OCI-LY3 (cell line): ENCODE results near the gene SMYD2.

Experiments
- EZH2phosphoT487 ChIP-seq: fragments of 200-600 bp; shearing (Covaris generic); IDR thresholded peaks from 2 replicates; pipeline ENCODE4 v1.6.1; 2018; ENCODE audit warnings: antibody characterized with exemption, mixed run types, low read depth
- TF ChIP-seq, protein P1 (sequence below): fragments of 200-600, 300-600 bp; sonication (generic); IDR thresholded peaks from 2 replicates; pipeline ENCODE4 v1.5.1; 2014; ENCODE audit warnings: antibody characterized with exemption, low read length, low read depth

GRCh38 chr1:214369364-214369763 lies 88.4 kb downstream of the SMYD2 start:
- TF ChIP-seq EZH2phosphoT487: no peak
- TF ChIP-seq, protein P1, sequence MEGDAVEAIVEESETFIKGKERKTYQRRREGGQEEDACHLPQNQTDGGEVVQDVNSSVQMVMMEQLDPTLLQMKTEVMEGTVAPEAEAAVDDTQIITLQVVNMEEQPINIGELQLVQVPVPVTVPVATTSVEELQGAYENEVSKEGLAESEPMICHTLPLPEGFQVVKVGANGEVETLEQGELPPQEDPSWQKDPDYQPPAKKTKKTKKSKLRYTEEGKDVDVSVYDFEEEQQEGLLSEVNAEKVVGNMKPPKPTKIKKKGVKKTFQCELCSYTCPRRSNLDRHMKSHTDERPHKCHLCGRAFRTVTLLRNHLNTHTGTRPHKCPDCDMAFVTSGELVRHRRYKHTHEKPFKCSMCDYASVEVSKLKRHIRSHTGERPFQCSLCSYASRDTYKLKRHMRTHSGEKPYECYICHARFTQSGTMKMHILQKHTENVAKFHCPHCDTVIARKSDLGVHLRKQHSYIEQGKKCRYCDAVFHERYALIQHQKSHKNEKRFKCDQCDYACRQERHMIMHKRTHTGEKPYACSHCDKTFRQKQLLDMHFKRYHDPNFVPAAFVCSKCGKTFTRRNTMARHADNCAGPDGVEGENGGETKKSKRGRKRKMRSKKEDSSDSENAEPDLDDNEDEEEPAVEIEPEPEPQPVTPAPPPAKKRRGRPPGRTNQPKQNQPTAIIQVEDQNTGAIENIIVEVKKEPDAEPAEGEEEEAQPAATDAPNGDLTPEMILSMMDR: no peak
